ENCODE measurements around the gene KCNQ5.
"Not testable (repeated sequence)": the region's sequence is repeated elsewhere in the genome, so short reads cannot be mapped to it uniquely, and the experiment has no call there.

KCNQ5 gene

DNA sequence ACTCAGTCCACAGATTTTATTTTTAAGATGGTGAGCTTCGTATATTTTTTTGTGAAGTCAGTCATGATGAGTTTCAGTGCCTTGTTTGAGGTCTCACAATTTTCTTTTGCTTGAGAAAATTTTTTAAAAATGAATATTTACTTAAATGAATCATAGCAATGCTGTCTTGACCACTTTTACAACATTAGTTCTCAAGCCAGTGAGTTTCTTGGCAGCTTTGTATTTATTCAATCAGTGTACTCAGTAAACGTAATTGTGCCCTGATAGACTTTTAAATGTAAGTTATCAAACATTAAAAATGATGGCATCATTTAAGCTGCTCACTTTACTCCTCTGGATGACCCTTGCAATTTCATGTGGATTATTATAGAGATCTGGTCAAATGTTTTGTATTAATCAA, 342.1 kb downstream of the KCNQ5 start:
- DNase-seq, result no peak

DNA sequence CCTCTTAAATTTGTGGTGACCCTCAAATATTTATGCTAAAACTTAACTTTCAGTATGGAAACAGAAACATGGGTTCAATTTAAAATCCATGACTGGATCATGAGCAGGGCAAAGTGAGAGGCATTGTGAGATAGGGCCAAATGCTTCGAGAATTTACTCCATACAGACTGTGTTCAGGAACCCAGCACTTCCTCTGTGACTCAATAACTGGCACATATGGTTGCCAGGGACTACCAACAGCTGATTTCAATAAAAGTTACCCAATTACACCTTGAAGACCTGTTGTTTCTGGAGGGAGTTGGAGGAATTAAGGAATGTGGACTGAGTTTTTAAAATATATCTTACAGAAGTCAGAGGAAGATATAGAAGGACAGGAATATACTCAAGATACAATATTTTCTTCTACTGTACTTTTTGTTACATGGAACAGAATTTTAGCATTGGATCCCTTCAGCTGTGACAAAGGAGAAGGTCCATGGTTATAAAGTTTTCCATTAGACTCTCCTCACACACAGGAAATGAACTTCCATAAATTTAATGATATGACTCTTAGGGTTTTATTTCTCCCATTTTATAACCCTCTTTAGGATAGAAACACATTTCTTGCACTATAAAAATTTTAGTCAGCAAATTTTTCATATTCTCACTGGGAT, 344.9 kb downstream of the KCNQ5 start:
- DNase-seq, result peak; percentile 92 to 94

DNA sequence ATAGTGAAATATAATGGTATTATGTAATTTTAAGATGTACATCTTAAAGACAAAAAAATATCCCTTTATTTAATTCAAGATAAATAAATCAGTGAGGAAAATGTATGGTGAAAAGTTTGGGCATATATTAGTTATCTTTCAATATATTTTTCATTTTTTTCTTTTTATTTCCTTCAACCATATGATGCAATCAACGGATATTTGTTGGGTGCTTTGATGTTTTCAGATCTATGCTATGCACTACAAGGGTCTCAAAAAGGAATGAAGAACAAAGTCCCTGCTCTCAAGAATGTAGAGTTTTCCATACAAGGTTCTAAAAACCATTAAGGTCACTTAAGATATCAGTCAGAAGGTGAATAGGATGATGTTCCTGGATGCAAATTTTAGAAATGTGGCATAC, 345.5 kb downstream of the KCNQ5 start:
- DNase-seq, result no peak

DNA sequence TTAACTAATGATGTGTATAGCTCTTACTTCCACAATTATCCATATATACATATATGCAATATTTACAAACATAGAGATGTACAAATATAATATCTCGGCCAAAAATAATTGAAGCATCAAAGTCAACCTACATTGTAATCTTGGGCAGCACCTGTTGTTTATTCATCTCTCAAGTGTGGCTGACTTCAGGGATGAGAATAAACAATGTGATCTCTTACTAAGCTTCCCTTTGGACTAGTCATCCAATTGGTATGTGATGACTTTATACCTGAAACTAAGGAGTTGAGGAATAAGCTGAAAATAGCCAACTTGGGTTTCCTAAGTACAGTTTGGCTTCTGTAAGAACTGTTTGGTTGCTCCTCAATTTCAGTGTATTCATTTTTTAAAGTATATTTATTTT, 346.8 kb downstream of the KCNQ5 start:
- DNase-seq, result no peak

DNA sequence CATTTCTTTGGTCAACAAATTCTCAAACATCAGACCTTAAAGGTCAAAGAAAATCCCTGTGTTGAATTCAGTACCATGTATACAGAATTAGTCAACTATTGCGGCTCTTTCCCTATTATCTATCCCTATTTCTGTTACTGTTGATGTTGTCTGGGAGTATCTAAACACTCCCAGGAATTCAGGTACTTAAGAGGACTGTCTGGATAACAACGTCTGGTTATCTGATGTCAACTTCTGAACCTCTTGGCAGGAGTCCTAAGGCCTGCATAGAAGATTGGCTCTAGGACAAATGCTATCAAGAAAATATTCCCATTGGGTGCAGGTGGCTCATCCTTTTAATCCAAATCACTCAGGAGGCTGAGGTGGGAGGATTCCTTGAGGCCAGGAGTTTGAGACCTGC, 347.8 kb downstream of the KCNQ5 start:
- no peak for DNase-seq

DNA sequence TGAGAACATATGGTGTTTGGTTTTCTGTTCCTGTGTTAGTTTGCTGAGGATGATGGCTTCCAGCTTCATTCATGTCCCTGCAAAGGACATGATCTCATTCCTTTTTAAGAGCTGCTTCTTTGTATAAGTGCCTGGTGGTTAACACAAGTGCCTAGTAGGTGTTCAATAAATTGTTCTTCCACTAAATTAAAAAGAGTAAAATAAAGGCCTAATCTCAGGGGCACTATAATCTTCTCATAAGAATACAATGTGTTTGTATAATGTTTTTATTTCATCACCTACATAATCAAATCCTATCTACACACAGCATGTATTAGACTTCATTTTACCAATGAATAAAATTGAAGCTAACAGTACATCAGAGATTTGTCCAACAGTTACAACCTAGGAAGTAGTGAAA, 350.7 kb downstream of the KCNQ5 start:
- no peak for DNase-seq

DNA sequence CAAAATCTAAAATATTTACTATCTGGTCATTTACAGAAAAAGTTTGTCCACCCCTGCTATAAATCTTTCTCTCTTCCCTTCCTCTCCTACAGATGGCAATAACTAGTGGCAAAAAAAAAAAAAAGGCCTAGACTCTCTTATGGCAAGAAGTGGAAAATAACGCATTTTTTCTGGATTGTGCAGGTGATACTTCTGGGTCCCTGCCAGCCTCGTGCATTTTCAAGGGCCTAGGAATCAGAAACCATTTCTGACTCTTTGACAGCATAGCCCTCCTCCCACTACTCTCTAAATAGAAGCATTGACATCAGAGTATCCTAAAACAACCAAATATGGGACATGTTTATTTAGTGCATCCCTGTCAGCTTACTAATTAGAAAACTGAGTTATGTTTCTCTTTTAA, 352.4 kb downstream of the KCNQ5 start:
- no peak for DNase-seq

DNA sequence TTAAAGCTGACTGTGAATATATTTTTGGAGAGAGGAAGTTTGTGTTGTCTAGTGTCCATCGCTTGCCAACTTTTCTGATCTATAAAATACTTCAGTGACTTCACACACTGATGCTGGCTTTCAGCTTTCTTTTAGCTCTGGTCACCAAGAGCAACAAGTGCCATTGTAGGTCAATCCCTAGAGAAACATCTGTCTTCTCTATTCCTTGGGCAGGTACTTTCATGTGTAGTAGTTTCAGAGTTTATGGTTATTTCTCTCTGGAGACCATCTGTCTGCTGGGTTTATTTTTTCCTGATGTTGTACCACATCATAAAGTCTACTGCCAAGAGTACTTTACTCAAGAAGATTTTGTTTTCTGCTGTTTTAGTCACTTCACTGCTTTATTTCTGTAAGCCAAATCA, 353.5 kb downstream of the KCNQ5 start:
- DNase-seq, result no peak

DNA sequence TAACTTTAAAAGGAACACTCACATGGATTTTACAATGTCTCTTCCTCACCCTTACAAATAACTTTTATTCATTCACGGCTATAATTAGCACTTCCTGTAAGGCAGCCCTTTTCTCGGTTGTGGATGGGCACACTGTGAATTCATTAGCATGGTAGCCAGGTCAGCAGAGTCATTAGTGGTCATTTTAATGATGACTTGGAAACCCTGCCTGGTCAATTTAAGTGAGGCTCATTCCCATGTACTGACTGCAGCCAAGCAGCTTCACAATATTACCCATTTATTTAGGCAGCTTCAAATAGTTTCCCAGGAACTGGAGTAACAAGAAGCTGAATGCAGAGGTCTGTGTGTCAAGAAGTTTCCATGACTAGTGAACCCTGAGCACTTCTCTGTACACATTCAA, 354.6 kb downstream of the KCNQ5 start:
- no peak for DNase-seq

DNA sequence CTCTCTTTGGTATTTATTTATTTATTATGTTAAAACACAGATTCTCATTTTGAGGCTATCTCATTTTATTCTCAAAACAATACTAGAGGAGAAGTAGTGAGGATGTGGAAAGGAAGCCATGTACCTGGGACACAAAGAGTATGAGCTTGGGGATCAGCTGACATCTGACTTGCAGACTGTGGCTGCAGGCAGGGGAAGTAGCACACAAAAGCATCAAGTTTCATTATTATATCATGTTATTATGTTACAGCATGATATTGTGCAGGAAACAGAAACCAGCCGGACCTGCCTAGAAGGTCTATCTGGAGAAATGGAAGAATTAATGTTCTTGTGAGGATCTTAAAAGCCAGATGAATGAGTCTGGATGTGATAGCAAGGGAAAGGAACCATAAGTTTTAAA, 355.2 kb downstream of the KCNQ5 start:
- no peak for DNase-seq

DNA sequence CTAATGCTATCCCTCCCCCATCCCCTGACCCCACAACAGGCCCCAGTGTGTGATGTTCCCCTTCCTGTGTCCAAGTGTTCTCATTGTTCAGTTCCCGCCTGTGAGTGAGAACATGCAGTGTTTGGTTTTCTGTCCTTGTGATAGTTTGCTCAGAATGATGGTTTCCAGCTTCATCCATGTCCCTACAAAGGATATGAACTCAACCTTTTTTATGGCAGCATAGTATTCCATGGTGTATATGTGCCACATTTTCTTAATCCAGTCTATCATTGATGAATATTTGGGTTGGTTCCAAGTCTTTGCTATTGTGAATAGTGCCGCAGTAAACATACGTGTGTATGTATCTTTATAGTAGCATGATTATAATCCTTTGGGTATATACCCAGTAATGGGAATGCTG, 356.9 kb downstream of the KCNQ5 start:
- DNase-seq, result not testable (repeated sequence)

DNA sequence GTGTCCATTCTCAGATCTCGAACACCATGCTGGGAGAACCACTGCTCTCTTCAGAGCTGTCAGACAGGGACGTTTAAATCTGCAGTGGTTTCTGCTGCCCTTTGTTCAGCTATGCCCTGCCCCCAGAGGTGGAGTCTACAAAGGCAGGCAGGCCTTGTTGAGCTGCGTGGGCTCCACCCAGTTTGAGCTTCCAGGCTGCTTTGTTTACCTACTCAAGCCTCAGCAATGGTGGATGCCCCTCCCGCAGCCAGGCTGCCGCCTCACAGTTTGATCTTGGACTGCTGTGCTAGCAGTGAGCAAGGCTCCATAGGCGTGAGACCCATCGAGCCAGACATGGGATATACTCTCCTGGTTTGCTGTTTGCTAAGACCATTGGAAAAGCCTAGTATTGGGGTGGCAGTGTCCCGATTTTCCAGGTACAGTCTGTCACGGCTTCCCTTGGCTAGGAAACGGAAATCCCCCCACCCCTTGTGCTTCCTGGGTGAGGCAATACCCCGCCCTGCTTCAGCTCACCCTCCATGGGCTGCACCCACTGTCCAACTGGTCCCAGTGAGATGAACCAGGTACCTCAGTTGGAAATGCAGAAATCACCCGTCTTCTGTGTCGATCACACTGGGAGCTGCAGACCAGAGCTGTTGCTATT, 362.4 kb downstream of the KCNQ5 start:
- DNase-seq, result not testable (repeated sequence)

DNA sequence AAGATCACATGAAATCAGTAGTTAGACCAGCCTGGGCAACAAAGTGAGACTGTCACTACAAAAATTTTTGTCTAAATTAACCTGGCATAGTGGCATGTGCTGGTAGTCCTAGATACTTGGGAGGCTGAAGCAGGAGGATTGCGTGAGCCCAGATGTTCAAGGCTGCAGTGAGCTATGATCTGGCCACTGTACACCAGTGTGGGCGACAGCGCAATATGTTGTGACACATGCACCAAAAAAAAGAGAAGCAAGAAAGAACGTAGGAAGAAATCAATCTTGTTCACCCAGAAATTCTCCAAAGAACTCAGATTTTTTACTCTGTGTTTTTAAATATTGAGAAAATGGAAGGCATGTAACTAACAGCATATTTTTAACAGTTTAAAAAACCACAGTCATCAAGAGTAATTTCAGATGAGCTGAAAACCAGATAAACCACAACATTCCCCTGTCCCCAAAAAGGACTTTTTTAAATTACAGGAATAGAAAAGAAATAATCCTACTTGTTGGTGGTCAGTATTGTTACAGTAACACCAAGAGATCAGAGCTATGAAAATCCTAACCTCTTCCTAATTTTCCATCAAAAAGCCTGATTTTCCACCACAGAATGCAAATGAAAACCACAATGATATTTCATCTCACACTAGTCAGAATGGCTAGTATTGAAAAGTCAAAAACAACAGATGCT, 363.3 kb downstream of the KCNQ5 start:
- DNase-seq, result no peak

DNA sequence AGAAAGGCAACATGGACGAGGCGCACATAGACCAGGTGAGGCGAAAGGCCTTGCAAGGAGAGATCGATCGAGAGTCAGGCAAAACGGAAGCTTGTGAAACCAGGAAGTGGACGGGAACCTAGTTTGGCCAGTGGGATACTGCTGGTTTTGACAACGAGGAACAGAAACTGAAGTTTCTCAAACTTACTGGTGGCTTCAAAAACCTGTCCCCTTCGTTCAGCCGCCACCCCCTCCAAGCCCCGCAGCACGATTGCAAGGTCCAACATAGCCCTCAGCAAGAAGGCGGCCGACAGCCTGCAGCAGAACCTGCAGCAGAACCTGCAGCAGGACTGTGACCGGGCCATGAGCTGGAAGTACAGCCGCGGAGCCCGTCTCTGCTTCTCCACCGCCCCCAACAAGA, 365.4 kb downstream of the KCNQ5 start:
- DNase-seq, result no peak

DNA sequence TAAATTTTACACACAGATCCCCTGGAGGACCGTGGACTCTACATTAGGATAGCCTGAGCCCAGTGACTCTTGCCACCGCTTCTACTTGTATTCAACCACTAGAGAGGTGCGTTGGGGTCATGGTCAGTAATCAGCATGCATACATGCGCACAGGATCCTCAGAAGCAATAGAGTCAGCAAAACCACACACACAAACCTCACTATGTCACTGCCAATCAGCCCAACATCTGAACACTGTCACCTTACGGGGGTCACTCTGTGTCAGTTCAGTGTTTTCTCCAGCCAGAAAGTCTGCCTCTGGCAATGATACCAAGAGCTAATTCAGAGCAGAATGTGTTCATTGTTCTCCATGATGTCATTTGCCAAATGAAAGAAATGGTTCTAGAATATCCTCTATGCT, 378.1 kb downstream of the KCNQ5 start:
- no peak for DNase-seq

DNA sequence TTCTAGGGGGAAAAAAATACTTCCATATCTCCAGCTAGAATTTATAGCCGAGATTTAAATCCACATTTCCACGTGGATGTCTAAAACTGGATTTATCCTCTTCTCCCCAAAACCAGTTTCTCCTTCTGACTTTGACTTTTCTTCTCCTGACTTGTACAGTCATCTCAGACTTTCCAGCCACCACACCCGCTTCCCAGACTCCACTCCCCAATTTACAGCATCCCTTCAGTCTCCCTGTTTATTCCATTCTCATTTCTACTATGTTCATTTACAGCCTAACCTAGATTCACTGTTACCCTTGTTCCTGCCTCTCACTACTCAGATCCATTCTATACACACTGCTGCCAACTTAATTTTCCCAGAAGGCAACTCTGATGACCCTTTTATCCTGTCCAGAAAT, 378.6 kb downstream of the KCNQ5 start:
- no peak for DNase-seq

DNA sequence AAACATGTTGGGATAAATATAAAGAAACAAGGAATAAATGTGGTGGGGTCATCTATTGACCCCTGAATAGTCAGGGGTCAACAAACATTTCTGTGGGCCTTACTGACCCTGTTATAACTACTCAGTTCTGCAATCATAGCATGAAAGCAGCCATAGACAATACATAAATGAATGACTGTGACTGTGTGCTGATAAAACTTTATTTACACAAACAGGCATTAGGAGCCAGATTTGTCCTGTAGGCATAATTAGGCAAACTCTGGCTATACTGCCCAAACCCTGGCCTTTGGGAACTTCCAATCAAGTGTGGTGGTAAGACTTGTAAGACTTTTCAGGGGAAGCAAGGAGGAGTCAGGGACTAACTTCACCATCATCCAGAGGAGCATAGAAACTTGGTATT, 380.7 kb downstream of the KCNQ5 start:
- DNase-seq, result no peak

DNA sequence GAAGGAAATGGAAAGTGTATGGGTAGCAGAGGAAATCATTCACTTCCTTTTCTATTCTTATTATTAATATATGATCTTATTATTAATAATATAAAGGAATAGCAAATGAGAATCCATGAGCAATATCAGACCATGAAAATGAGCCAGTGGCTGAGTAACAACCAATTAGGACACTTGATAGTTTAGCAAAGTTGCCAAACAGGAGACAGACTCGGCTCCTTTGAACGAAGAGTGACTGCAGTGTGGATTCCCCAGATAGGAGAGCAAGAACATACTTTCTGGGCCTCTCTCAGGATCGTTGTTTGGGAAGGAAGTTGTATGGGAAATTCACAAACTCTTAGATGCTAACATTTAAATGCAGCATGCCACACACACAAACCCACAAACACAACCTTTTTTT, 381.4 kb downstream of the KCNQ5 start:
- DNase-seq, result no peak

DNA sequence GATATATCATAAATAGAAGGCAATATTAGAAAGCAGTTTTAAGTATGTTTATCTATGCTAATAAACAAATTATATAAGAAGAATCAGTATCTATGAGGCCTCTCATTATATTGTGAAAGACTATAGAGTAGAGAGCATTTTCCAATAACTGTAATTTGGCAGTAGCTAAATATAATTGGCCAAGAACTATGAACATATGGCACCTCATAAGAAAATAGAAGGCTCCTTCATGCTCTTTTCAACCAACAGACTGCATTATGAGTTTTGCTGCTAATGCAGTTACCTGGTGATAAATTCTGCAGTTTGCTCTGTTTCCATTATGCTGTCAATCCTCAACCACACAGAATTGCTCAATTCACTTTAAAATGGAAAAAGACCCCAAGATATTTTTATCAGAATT, 382.4 kb downstream of the KCNQ5 start:
- DNase-seq, result no peak

DNA sequence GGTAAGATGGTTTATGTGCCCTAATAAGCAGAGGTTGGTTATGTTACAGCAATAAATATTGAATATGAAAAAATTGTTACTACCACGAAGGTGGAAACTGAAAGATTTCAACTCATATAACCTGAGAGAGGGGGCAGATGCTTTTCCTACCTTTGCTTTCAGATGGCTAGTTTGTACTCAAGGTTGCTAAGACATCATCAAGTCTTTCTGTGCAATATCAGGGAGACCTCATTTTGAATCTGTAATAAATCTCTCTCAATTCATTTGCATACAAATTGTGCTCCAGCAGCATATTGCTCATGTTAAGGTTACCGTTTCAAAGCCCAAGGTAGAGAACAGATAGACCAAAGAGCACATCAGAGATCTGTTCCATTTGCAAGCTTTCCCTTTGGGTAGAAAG, 383.0 kb downstream of the KCNQ5 start:
- no peak for DNase-seq

DNA sequence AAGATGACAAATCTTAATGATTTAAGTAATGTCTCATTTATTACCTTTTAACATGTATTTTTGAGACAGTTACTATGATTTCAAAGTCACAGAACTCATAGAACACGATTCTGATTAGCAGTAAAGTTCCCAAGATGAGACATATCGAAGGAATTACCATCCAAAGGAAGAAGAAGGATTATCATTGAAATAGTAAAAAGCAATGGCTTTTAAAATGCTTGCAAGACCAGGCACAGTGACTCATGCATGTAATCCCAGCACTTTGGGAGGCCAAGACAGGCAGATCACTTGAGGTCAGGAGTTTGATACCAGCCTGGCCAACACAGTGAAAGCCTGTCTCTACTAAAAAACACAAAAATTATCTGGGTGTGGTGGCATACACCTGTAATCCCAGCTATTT, 384.3 kb downstream of the KCNQ5 start:
- DNase-seq, result no peak

DNA sequence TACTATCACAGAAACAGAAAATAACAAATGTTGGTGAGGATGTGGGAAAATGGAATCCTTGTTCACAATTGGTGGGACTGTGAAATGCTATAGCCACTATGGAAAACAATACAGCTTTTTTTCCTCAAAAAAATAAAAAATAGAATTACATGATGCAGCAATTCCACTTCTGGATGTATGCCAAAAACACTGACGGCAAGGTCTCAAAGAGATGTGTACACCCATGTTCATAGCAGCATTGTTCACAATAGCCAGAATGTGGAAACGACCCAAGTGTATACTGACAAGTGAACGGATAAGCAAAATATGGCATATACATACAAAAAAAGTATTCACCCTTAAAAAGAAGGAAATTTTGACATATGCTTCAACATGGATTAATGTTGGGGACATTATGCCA, 390.1 kb downstream of the KCNQ5 start:
- DNase-seq, result no peak

DNA sequence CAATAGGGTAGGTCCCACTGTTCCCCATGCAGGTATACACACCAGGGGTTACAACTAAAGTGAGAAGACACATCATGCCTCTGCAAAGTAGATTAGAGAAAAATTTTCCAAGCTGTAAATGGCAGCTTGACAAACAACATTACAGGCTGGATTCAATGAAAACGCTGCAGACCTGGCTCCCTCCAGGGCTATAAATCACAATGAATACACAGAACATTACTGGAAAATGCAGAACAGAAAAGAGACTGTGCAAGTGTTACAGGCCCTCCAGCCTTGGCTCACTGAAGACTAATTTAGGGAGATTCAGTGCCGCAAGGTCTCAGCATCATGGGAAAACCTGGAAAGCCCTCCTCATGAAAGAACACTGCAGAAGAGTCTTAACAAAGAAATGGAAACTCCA, 395.6 kb downstream of the KCNQ5 start:
- no peak for DNase-seq

DNA sequence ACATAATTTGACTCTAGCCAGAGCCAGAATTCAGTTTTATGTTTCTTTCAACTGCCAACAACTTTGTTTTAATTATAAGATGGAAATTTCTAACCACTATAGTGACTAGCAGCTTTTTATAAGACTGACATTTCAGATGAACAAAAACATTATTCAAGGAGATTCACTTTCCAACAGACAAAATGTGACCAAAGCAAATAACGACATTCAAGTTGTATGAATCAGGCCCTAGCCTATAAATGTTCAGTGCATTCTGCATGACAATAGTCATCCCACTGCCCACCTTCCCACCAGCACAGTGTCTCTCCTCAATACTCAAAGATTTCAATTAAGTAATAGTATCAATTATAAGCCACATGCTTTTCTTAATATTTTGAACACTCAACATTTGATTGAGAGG, 402.7 kb downstream of the KCNQ5 start:
- no peak for DNase-seq

DNA sequence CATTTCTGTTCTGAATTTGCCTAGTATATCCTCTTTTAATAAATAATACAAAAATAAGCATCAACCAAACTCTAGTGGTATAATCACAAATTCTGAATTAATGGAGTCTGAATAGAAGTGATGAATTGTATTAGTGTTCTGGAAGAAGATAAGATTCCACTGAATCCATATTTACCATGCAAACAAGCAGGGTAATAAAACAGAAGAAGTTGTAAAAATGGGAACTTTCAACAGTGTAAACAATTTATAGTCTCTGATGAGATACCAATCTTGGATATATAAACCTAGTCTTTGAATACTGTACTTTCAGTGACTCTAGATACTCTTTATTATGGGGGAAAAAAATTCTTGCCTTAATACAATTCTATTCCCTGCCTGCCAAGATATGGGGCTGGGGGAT, 405.8 kb downstream of the KCNQ5 start:
- DNase-seq, result no peak
